Astrocyte of the cerebellum (primary cell): ENCODE data around the gene SLC45A1.

ENCODE experiments used
- DNase-seq: peaks from one replicate; pipeline ENCODE4 v3.0.0-alpha.2; 2011; ENCODE audit warnings: low read depth
- H3K4me3 ChIP-seq: 2 replicates; pipeline ENCODE4 v1.5.1; 2011; ENCODE audit warnings: mild to moderate bottlenecking, low read depth, low read length, moderate library complexity
- in situ Hi-C: cut with HindIII; loops from 2 replicates; pipeline ENCODE4 v1.10.0; 2017; ENCODE audit warnings: low sequenced_read_pairs
- TF ChIP-seq, protein P1 (sequence below): IDR thresholded peaks from 2 replicates; pipeline ENCODE4 v1.5.1; 2012; ENCODE audit warnings: low read length, low read depth, moderate library complexity, mild to moderate bottlenecking; ENCODE audit errors: missing control alignments

Gene SLC45A1

DNA sequence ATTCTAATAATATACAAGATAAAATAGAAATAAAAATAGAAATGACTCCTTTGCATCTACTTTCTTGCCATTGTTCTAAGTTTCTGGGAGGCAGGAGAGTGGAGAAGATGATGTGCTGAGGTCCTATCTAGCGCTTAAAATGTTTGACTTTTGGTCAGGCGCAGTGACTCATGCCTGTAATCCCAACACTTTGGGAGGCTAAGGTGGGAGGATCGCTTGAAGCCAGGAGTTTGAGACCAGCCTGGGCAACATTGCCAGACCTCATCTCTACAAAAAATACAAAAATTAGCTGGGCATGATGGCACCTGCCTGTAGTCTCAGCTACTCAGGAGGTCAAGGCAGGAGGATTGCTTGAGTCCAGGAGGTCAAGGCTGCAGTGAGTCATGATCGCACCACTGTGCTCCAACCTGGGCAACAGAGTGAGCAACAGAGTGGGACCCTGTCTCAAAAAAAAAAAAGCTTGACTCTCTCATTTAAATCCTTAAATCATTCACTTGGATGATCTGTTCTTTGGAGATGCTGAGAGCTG is 24.2 kb upstream of the SLC45A1 start:
- TF ChIP-seq, protein P1, sequence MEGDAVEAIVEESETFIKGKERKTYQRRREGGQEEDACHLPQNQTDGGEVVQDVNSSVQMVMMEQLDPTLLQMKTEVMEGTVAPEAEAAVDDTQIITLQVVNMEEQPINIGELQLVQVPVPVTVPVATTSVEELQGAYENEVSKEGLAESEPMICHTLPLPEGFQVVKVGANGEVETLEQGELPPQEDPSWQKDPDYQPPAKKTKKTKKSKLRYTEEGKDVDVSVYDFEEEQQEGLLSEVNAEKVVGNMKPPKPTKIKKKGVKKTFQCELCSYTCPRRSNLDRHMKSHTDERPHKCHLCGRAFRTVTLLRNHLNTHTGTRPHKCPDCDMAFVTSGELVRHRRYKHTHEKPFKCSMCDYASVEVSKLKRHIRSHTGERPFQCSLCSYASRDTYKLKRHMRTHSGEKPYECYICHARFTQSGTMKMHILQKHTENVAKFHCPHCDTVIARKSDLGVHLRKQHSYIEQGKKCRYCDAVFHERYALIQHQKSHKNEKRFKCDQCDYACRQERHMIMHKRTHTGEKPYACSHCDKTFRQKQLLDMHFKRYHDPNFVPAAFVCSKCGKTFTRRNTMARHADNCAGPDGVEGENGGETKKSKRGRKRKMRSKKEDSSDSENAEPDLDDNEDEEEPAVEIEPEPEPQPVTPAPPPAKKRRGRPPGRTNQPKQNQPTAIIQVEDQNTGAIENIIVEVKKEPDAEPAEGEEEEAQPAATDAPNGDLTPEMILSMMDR: no peak
- DNase-seq: no peak
- H3K4me3 ChIP-seq: no peak overlapping the region
- in situ Hi-C loops: no loop called here

DNA sequence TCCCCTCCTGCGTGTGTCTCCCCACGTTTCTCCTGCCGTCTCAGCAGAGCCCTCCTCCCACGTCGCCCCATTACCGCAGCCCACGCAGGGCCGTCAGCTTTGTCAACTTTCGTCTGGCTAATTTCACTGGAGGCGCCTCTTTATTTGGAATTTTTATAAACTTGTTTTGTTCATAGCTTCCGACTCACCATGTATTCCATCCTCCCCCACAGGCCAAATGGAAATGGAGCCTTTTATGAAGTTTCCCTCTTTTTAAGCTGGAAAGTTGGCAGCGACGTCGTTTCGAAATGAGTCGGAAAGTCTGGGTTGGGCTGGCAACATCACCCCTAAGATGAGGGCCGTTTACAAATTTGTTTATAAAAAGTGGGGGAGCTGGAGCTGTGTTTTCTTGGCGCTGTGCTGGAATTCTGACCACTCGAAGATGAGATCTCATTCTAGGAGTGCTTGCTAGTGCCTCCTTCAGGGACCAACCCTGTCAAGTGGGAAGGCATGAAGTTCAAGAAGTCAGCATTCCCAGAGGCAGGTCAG is 23.7 kb upstream of the SLC45A1 start:
- in situ Hi-C loops: no loop called here
- no peak overlapping the region for H3K4me3 ChIP-seq
- TF ChIP-seq, protein P1: no peak
- no peak for DNase-seq

DNA sequence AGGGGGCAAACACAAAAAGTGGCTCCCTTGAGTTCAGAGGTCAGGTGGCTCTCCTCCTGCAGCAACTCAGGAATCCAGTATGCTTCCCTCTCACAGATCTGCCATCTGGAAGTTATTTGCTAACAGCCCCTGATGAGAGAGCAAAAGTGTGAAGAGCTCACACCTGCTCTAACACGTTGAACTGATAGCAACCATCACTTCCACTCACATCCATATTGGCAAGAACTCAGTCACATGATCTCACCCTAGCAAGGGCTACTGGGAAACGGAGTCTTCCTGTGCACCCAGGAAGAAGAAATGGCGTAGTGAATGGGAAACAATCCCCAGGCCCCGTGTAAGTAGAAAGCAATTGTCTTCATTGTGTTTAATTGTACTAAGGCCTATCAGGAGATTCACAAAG is 20.7 kb upstream of the SLC45A1 start:
- no peak for DNase-seq
- no peak overlapping the region for H3K4me3 ChIP-seq
- in situ Hi-C loops: no loop called here
- TF ChIP-seq, protein P1: no peak

DNA sequence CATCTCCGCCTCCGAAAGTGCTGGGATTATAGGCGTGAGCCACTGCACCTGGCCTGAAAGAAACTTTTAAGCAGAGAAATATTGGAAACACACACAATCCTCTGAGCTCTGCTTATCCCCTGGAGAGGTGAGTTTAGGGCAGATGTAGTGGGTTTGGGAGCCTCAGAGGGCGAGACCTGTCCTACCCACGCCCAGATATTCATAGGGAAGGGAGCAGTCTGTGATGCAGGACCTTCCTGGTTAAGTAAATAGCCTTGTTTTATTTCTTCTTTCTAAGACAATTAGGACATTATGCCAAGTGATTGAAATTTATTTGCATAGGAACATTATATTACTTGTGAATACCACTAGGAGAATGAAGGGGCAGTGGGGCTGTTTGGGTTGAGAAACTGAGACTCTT is 18.0 kb upstream of the SLC45A1 start:
- in situ Hi-C loops: loop anchor here (5.0 kb wide), 2 partner anchors 48 to 93 kb away; no protein-coding TSS in a partner anchor
- DNase-seq: no peak
- H3K4me3 ChIP-seq: no peak overlapping the region
- TF ChIP-seq, protein P1: no peak

DNA sequence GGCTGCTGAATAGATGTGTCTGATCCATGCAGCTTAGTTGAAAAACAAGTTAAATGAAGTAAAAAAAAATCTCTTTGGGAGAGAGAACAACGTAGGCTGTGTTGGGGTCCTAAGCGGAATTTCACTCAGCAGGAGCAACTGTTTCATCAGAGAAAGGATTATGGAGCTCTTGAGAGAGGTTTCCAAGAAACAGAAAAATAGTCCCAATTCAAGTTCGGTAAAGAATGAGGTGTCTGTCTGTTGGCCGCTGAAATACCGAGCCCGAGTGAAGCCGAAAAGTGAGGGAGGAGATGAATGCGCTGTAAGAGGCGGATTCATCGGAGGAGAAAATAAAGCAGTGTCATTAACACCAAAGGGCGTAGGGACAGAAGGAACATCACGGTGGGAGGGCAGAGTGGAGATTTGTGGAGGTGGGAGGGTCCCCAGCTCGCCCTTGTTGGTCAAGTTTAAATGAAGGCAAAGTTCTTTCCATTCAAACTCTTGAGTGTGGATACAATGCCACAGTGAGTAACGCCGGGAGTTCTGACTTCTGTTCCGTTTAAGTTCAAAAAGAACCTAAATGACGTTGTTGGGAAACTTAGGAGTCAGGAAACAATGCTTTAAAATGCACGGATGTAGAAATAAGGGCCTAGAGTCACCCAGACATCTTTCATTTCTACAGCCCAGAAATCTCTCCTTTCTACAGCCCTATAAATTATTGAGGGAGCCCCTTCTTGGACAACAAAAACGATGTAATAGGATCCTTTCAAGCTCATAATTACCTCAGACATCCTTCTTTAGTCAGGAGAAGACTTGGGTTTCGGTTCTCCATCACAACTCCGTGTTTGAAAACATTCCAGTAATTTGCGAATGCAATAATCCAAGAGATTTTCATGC is 15.6 kb upstream of the SLC45A1 start:
- DNase-seq: no peak
- TF ChIP-seq, protein P1: no peak
- in situ Hi-C loops: loop anchor here (5.0 kb wide), 2 partner anchors 50 to 95 kb away; no protein-coding TSS in a partner anchor
- H3K4me3 ChIP-seq: no peak overlapping the region

DNA sequence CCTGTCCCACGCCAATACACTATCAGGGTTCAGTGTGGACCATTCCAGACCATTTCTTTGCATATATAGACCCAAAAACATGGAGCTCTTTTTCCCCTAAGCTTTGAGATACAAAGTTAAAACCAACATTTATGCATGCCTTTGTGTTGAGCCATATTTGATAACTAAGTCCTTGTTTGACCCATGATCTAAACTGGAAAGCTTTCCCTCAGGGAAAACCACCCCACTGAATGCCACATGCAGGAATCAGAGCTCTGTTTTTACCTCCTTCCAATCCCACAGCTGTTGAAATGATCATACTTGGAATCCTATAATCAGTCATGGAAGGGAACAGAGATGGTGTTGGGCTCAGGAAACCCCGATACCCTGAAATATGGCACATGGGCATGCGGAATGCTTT is 14.8 kb upstream of the SLC45A1 start:
- DNase-seq: no peak
- in situ Hi-C loops: loop anchor here (5.0 kb wide), 2 partner anchors 51 to 96 kb away; no protein-coding TSS in a partner anchor
- H3K4me3 ChIP-seq: no peak overlapping the region
- TF ChIP-seq, protein P1: no peak
